K562 (cell line): ENCODE measurements around the gene THAP4. TPM values are rescaled to one million over a fixed set of nuclear protein-coding genes. Genes with fewer than 3 reads are reported as not detected.
A peak's percentile ranks its signal among the peaks of the same experiment; 100 is the strongest.

ENCODE experiments used
- CBX5 ChIP-seq: IDR thresholded peaks from 2 replicates; pipeline ENCODE4 v1.6.1; 2014; ENCODE audit warnings: low read depth, borderline replicate concordance
- FOXK1 ChIP-seq: sonication (generic); formaldehyde crosslinking; IDR thresholded peaks from 2 replicates; pipeline ENCODE4 v1.8.0; 2022; ENCODE audit warnings: missing genetic modification reagents, mild to moderate bottlenecking, borderline replicate concordance
- GABPA ChIP-seq: fragments of 200-800 bp; sonication (Bioruptor generic); conservative IDR thresholded peaks from 2 replicates; pipeline ENCODE4 v1.6.1; 2016; ENCODE audit warnings: low read depth, missing genetic modification characterization, missing compliant biosample characterization
- HCFC1 ChIP-seq: IDR thresholded peaks from 2 replicates; pipeline ENCODE4 v1.6.1; 2012; ENCODE audit warnings: low read depth, low read length, improper control_type of control experiment
- NR2C1 ChIP-seq, 2 experiments: fragments of 450-650 bp; IDR thresholded peaks; 2 replicates each; pipeline ENCODE4 v1.6.1; 2017; ENCODE audit warnings: mild to moderate bottlenecking in 2 of 2, antibody characterized with exemption in 1 of 2, inconsistent platforms in 1 of 2, missing compliant biosample characterization in 1 of 2, missing genetic modification characterization in 1 of 2
- NR2C2 ChIP-seq, 2 experiments: fragments of 200-800 bp in 1 of 2; sonication (Bioruptor generic) in 1 of 2; sonication (generic) in 1 of 2; formaldehyde crosslinking in 1 of 2; IDR thresholded peaks; 2 replicates each; pipeline versions ENCODE4 v1.6.1 to v1.8.0; 2016 to 2022; ENCODE audit warnings: mild to moderate bottlenecking in 1 of 2, missing compliant biosample characterization in 1 of 2, missing genetic modification characterization in 1 of 2, missing genetic modification reagents in 1 of 2
- NR3C1 ChIP-seq: sonication (generic); formaldehyde crosslinking; IDR thresholded peaks from 2 replicates; pipeline ENCODE4 v1.8.1; 2022; ENCODE audit warnings: missing genetic modification reagents
- PHB ChIP-seq: fragments of 250-450 bp; sonication (Bioruptor Pico); IDR thresholded peaks from 2 replicates; pipeline ENCODE4 v1.5.0; 2021
- RBM39 ChIP-seq: fragments of 200-400 bp; formaldehyde crosslinking; optimal IDR thresholded peaks from 2 replicates; pipeline ENCODE3; 2018; ENCODE audit warnings: low read depth, low read length
- XRCC3 ChIP-seq: fragments of 450-650 bp; IDR thresholded peaks from 2 replicates; pipeline ENCODE4 v1.6.1; 2017; ENCODE audit warnings: mild to moderate bottlenecking, moderate library complexity
- ZFPM2 ChIP-seq: fragments of 250-450 bp; sonication (Bioruptor Pico); IDR thresholded peaks from 2 replicates; pipeline ENCODE4 v1.5.1; 2022; ENCODE audit warnings: mild to moderate bottlenecking
- ZNF143 ChIP-seq: sonication (generic); formaldehyde crosslinking; IDR thresholded peaks from 2 replicates; pipeline ENCODE4 v1.9.0; 2022; ENCODE audit warnings: mild to moderate bottlenecking, missing genetic modification reagents
- polyA plus RNA-seq, 8 experiments: library from polyadenylated mRNA; depleted of rRNA in 4 of 8; stranded (reverse) in 5 of 8; unstranded in 3 of 8; fragments of >200 nt; fragmentation: Nextera tagmentation in 2 of 8; fragmentation: Illumina TruSeq in 1 of 8; extraction: Ambion mirVana in 2 of 8; extraction: Trizol in 1 of 8; gene quantifications; 2 replicates each; pipeline versions ENCODE4 v1.2.1 to v1.2.3, GENCODE V29; 2011 to 2014; ENCODE audit warnings: inconsistent platforms in 1 of 8, missing spikeins in 1 of 8
- total RNA-seq, 7 experiments: library from RNA; depleted of rRNA in 6 of 7; stranded (reverse); fragments of >200 nt in 6 of 7; fragmentation: Illumina TruSeq in 2 of 7; extraction: Trizol in 2 of 7; gene quantifications; 2 replicates each; pipeline versions ENCODE4 v1.2.1 to v1.2.3, GENCODE V29; 2011 to 2021; ENCODE audit warnings: low replicate concordance in 1 of 7
- TF ChIP-seq, protein P1 (sequence below), 2 experiments: fragments of 450-650 bp in 1 of 2; sonication (generic) in 1 of 2; formaldehyde crosslinking in 1 of 2; IDR thresholded peaks; 2 replicates each; pipeline versions ENCODE4 v1.7.1 to v1.9.0; 2016 to 2022; ENCODE audit warnings: inconsistent platforms in 1 of 2, mild to moderate bottlenecking in 1 of 2, missing genetic modification reagents in 1 of 2
- TF ChIP-seq, protein P2 (sequence below): IDR thresholded peaks from 2 replicates; pipeline ENCODE4 v1.6.1; 2014; ENCODE audit warnings: antibody characterized with exemption
- TF ChIP-seq, protein P3 (sequence below): fragments of 450-650 bp; IDR thresholded peaks from 2 replicates; pipeline ENCODE4 v1.6.1; 2017; ENCODE audit warnings: antibody characterized with exemption

Gene THAP4
- total and polyA plus RNA-seq, 9 of the 15 experiments (the other 6 are each of a cell fraction or from before 2014, with no cell fraction given): 8.6 to 60.9 (median 43.9) TPM

DNA sequence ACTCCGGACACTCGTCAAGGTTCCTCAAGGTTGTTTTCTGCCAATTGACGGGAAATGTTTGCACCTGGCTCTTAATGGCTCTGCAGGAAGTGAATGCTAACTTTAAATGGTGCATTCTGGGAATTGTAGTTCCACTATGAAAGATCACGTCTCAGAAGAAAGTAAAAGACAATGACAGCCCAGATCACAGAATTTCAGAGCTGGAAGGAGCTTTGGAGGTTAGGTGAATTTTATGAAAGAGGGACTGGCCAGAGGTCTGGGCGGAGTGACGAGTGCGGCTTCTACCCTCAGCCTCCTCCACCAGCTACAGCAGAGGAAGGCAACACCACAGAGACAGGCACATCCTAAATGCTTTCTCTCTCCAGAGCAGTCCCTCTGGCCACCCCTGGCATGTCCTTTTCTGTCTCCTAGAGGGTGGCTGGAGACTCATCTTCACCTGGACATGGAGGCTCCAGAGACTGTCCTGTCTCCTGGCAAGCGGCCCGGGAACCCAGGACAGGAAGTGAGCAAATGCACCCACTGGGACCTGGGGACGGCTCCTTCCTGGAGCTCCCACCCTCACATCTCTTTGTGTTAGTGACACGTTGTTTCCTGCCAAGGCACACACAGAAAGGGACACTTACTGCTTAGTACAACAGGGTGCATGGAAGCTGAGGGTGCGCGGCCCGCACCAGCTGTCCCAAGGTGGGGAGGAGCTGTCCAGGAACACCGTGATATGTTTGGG is 19.4 kb downstream of the THAP4 start (continued):
- TF ChIP-seq, protein P1, sequence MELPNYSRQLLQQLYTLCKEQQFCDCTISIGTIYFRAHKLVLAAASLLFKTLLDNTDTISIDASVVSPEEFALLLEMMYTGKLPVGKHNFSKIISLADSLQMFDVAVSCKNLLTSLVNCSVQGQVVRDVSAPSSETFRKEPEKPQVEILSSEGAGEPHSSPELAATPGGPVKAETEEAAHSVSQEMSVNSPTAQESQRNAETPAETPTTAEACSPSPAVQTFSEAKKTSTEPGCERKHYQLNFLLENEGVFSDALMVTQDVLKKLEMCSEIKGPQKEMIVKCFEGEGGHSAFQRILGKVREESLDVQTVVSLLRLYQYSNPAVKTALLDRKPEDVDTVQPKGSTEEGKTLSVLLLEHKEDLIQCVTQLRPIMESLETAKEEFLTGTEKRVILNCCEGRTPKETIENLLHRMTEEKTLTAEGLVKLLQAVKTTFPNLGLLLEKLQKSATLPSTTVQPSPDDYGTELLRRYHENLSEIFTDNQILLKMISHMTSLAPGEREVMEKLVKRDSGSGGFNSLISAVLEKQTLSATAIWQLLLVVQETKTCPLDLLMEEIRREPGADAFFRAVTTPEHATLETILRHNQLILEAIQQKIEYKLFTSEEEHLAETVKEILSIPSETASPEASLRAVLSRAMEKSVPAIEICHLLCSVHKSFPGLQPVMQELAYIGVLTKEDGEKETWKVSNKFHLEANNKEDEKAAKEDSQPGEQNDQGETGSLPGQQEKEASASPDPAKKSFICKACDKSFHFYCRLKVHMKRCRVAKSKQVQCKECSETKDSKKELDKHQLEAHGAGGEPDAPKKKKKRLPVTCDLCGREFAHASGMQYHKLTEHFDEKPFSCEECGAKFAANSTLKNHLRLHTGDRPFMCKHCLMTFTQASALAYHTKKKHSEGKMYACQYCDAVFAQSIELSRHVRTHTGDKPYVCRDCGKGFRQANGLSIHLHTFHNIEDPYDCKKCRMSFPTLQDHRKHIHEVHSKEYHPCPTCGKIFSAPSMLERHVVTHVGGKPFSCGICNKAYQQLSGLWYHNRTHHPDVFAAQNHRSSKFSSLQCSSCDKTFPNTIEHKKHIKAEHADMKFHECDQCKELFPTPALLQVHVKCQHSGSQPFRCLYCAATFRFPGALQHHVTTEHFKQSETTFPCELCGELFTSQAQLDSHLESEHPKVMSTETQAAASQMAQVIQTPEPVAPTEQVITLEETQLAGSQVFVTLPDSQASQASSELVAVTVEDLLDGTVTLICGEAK (IDR thresholded peaks at IDR 0.05): peak; percentile 71
- TF ChIP-seq, protein P1 (CRISPR knock-in tag; IDR thresholded peaks at IDR 0.05): no peak
- TF ChIP-seq ZFPM2 (CRISPR knock-in tag) (no peak), CBX5 (no peak), HCFC1 (peak; percentile 72), ZNF143 (CRISPR knock-in tag) (peak; percentile 72), FOXK1 (CRISPR knock-in tag) (no peak), RBM39 (no peak), NR2C2 (CRISPR knock-in tag; IDR thresholded peaks at IDR 0.05) (no peak), NR2C2 (tag; IDR thresholded peaks at IDR 0.05) (peak; percentile 46), XRCC3 (no peak), GABPA (peak; percentile 81), NR3C1 (CRISPR knock-in tag) (no peak), NR2C1 (IDR thresholded peaks at IDR 0.05) (peak; percentile 77), NR2C1 (tag; IDR thresholded peaks at IDR 0.05) (peak; percentile 80), PHB (CRISPR knock-in tag) (no peak)
- TF ChIP-seq, protein P2, sequence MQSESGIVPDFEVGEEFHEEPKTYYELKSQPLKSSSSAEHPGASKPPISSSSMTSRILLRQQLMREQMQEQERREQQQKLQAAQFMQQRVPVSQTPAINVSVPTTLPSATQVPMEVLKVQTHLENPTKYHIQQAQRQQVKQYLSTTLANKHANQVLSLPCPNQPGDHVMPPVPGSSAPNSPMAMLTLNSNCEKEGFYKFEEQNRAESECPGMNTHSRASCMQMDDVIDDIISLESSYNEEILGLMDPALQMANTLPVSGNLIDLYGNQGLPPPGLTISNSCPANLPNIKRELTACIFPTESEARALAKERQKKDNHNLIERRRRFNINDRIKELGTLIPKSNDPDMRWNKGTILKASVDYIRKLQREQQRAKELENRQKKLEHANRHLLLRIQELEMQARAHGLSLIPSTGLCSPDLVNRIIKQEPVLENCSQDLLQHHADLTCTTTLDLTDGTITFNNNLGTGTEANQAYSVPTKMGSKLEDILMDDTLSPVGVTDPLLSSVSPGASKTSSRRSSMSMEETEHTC: no peak
- TF ChIP-seq, protein P3, sequence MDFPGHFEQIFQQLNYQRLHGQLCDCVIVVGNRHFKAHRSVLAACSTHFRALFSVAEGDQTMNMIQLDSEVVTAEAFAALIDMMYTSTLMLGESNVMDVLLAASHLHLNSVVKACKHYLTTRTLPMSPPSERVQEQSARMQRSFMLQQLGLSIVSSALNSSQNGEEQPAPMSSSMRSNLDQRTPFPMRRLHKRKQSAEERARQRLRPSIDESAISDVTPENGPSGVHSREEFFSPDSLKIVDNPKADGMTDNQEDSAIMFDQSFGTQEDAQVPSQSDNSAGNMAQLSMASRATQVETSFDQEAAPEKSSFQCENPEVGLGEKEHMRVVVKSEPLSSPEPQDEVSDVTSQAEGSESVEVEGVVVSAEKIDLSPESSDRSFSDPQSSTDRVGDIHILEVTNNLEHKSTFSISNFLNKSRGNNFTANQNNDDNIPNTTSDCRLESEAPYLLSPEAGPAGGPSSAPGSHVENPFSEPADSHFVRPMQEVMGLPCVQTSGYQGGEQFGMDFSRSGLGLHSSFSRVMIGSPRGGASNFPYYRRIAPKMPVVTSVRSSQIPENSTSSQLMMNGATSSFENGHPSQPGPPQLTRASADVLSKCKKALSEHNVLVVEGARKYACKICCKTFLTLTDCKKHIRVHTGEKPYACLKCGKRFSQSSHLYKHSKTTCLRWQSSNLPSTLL: no peak
